Left lobe of liver (tissue), 2 donors: Measurements from ENCODE around the gene CFAP97. TPM values are rescaled to one million over a fixed set of nuclear protein-coding genes. Genes with fewer than 3 reads are reported as not detected.
"Not testable (repeated sequence)": the region's sequence is repeated elsewhere in the genome, so short reads cannot be mapped to it uniquely, and the experiment has no call there.

ENCODE experiments used
- ATAC-seq: fragments of 200-7000 bp; cut with Tn5 transposase; one replicate; pipeline ENCODE4 v1.9.1; 2020; ENCODE audit warnings: mild to moderate bottlenecking, moderate library complexity
- DNase-seq: peaks from one replicate; pipeline ENCODE4 v3.0.0-alpha.2; 2020; ENCODE audit warnings: low spot score
- total RNA-seq: library from RNA; stranded (reverse); gene quantifications from one replicate; pipeline ENCODE4 v1.2.1, GENCODE V29; 2021
- donor health status: DM: no; HTN: no; CAD: no; lungs with moderate emphysema.
- donor health status: DM: no; HTN: yes; CAD: no.

CFAP97 gene
- total RNA-seq, 1 donor from 2014 or later: 11.3 TPM

DNA sequence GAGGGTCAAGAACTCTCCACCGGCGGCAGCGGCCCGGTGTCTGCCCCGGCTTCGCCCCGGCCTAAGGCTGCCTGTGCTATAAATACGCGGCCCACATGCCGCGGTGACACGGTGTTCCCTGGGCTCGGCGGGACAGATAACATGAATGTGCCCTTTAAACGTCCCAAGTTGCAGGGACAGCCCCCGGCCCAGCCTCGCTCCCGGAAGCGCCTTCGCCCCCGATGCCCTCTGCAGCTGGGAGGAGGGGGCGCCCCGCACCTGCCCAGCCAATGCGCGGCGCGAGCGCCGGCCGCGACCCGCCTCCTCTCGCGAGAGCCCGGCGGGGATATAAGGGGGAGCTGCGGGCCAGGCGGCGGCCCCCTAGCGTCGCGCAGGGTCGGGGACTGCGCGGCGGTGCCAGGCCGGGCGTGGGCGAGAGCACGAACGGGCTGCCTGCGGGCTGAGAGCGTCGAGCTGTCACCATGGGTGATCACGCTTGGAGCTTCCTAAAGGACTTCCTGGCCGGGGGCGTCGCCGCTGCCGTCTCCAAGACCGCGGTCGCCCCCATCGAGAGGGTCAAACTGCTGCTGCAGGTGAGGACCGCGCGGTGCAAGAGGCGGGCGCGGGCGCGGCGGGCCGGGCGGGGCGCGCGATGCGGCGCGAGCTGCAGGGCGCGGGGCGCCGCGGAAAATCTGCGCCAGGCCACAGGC lies 60.7 kb downstream of the CFAP97 start, which contains the start of gene SLC25A4:
Gene SLC25A4, plus strand, starts transcription at position 355 of the 689 bp plus-strand sequence. Its CDS starts 107 bp downstream, at position 462.
- DNase-seq (peak; percentile 92), ATAC-seq (peak; percentile 91)

DNA sequence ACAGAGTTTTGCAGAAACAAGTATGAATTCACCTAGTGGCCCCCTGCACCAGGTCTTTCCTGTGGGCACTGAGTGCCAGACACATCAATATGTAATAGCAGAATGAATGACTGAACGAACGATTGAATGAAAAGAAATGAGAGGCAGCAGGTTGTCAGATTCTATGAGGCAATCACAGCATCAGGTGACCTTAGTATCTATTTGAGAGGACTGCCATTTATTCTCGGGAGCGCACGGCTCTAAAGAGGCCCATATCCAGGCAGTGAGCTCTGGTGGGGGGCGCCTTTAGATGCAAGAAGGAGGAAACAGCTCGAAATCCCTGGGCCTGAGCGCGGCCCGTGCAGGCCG lies 61.3 kb downstream of the CFAP97 start:
- no peak for DNase-seq
- peak; percentile 54 for ATAC-seq

DNA sequence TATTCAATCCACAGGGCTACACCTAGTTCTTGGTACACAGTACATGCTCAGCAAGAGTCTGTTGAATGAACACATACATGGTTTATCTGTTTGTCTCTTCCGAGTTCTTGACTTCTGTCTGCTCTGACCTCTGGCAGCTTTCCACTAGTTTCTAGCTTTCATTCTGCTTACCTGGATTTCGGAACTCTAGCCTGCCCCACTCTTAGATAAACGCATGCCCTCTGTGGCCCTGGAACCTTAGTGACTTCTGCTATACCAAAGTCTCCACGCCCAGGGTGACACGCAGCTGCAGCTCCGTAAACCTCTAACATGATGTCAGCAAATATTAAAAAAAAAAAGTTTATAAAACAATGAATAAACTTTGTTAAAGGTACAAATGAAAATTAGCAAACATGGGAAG lies 62.0 kb downstream of the CFAP97 start:
- peak; percentile 42 for ATAC-seq
- DNase-seq: peak; percentile 67

DNA sequence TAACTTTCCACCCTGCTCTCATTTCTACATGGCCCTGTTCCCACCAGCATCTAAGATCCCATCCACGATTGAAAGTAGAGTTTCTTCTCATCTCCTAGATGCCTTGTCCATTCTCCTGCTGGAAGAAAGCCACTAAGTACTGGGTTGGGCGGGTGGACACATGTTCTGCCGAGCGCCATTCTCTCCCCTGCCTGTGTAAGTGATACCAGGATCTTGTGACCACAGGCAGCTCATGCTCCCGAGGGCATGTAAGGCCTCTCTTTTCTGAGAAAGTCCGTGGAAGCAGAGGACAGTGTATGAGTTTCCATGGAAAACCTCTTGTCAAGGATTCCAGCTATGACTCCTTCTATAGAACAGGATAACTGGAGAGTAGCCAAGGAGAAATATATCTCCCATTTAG lies 64.1 kb downstream of the CFAP97 start:
- DNase-seq (no peak), ATAC-seq (no peak)

DNA sequence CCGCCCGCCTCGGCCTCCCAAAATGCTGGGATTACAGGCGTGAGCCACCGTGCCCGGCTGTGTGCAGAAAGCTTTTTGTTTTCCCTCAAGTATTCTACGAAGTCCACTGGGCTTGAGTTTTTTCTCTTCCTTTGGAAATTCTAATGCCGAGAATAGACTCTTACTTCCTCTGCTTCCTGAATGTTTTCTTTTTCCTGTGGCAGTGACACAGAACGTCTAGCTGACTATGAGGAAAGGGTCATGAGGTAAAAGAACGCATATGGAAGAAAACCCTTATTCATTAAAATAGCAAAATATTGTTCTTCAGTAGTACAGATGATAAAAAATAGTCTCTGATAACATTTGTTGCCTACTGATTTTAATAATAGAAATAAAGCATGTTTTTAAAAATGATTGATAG lies 65.6 kb downstream of the CFAP97 start:
- ATAC-seq (no peak), DNase-seq (no peak)

DNA sequence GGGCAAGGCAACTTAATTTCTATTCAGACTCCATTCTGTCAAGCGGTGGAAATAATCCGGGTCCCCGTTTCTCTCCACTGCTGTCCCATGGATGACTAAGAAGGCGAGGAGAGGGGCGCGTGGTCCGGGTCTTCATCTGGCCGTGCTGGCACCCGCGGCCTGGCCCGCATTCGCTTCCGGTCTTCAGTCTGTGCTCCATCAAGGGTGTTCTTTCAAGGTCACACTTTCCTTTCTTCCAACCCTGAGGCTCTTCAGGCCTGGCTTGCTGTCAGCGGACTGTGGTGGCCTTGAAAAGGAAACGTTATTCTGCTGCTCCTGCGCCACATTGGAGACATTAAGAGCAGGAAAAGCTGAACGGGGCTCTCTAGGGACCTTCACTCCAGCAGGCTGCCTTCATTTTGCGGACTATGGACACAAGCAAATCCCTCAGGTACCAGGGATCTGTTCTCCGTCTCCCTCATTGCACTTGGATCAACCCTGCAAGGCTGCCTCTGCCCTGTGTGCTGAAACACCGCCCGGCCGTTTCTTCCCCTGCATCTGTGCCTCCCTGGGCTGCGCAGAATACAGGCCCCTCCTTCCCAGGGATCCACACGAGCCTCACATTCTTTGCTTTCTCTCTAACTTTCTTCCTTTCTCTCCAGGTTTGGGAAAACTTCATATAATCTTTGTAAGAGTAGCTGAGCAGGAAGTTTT lies 66.4 kb downstream of the CFAP97 start:
- DNase-seq (no peak), ATAC-seq (no peak)

DNA sequence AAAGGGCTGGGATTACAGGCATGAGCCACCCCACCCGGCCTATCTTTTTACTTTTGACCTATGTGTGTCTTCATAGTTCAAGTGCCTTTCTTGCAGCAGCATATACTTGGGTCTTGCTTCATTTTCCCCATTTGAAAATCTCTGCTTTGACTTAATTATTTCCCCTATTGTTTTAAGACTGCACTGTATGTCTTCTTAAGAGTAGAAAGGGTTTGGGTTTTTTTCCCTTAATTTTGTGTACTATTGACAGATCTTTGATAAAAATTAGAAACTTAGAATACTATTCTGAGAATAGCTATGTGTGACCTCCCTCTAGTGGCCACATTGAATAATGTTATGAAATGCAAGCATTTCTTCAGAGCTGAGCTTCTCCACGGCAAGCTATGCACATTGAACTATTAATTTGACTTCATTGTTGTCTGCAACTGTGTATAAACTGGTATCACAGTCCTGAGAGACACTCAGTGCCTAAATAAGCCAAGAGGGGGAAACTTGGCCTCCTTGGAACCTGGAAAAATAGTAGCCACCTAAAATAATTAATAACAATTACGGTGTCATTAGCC lies 69.4 kb downstream of the CFAP97 start:
- no peak for DNase-seq
- peak; percentile 95 for ATAC-seq

DNA sequence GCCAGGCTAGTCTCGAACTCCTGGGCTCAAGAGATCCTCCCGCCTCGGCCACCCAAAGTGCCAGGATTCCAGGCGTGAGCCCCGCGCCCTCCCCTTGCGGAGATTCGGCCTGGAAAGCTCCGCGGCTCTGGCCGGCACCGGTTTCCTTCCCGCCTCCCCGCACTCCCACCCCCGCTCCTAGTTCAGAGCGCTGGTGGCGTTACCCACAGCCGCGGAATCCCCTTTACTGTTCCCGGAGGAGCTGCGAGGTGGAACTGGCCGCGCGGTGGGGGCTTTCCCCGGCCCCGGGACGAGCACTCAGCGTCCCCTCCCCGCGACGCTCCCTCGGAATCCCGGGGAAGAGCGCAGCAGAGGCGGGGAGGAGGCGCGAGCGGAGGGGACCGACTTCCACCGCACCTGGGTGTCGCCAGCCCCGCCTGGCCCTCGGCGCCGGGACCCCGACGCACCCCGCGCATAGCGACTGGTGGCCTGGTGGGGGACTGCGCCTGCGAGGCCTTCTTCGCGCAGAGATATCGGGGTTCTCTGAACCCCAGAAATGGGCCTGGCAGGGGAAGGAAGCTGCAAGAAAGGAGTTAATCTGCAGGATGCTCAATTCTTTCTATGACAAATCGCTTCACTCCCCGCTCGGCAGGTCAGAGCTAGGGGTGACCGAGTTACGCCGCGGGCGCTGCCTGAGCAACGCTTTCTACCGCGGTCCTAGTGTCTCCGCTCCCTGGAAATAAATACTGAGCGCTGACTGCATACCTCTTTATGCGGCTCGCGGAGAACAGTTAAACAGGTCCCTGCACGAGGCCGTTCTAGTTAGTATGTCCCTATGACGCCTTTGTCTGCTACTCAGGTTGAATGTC lies 75.3 kb downstream of the CFAP97 start:
- peak; percentile 61 for ATAC-seq
- DNase-seq: no peak

DNA sequence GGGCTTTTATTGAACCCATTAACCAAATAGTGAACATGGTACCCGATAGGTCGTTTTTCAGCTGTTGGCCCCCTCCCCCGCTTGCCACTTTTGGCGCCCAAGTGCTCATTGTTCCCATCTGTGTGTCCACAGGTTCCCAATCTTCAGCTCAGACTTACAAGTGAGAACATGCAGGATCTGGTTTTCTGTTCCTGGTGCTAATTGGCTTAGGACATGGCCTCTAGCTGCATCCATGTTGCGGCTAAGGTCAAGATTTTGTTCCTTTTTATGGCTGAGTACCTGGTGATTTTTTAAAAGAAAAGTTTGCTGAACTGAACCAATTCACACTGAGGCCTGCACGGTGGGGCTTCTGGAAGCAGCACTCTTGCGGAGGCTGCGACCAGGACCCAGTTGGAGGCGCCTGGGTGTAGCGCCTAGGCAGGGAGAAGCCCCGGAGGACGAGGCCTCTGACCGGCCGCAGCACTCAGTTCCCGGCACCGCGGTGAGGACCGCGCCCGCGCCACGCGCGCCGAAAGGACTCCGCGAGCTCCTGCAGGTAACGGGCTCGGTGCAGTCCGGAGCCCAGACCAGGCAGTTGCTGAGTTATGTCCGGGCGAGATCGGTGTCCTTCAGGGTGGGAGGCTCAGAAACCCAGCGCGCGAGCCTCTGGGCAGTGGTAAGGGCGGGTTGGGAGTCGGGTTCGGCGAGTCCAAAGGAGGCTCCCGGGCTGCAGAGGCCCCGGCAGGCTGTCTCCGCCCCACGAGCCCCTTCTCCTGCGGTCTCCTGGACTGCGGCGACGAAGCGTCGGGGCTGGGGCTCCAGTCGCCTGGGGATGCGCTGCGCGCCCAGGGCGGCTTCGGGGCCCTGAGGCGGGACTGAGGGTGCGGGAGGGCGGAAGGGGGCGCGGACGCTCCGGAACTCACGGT lies 76.5 kb downstream of the CFAP97 start:
- ATAC-seq (peak; percentile 77), DNase-seq (no peak)

DNA sequence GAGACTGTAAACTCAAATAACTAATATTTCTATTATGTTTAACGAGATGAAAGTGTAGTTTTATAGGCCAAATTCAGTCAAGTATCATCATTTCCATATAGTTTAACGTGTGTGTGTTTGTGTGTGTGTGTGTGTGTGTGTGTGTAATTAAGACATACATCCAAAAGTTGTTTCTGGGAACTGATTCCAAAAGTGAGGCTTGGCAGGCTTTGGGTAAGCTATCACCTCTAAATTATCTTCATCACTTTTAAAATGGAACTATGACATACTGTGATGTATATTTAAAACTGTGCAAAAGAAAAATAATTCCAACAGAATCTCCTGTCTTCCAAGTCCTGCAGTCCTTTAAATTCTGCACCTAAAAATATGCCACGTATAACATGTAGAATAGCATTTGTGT lies 79.8 kb downstream of the CFAP97 start:
- DNase-seq (no peak), ATAC-seq (no peak)

DNA sequence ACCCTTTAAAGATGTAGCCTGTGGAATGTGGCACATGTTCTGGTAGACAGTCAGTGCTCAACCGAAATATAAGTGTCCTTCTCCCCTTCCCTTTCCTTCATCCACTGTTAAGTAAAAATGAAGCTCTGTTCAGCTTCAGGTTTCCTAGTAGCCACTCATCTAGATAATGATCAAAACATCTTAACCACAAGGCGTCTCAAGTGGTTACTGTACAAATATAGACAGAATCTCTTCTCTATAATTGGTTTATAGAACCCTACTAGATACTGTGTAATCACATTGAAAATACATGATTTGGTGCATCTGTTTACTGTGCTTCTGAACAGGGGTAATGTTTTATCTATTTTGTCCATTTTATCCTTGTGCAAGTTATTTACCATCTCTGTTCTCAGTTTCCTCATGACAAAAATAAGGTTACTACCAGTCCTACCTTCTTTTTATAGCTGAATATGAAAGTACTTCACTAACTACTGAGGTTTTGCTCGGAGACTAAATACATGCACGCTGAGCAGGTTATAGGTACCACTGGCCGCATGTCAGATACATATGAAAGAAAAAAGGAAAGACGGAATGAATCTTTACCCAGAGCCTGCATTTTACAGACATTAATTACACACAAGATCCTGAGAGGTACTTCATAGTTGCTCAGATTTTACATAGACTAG lies 81.0 kb downstream of the CFAP97 start:
- DNase-seq (no peak), ATAC-seq (no peak)

DNA sequence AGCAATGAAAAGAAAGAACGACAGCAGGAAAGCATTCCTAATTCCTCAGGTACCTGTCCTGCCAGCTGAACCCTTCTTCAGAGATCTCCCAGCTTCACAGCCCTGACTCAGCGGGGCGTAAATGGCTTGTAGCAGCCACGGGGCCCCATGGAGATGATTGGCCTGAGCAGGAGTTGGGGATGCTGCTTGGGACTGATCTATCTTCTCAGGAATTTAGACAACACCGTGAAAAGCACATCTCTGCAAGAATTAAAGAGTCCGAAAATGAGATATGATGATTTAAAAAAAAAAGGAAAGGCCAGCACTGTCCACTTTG lies 83.2 kb downstream of the CFAP97 start:
- DNase-seq: no peak
- ATAC-seq: no peak

DNA sequence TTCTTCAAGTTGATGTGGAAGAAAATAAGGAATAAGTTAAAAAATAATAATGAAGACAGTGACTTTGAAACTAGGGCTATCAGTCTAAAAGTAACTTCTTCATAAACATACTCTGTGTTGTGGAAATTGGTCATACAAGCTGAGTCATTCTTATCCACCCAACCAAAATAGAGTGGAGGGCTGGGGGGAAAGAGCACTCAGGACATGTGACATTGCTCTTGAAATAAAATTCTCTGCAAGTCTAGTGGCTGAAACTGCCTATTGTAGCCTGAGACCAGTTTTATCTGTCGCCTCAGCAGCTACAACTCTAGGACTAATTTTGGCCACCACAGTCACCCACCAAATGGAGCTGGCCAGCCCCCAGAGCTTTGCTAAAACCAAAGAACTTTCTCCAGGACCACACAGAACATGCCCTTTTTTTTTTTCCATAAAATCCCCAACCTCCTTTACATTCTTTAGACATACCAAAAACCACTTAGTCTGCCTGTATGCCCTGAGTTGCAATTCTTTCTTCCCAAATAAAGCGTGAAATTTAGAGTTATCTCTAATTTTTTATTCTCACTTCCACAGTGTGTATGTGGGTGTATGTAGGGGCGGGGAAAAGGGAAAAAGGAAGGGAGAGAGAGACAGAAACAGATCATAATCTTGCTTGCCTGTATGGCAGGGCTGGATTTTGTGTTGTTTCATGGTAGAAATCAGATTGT lies 83.7 kb downstream of the CFAP97 start:
- ATAC-seq (no peak), DNase-seq (no peak)

DNA sequence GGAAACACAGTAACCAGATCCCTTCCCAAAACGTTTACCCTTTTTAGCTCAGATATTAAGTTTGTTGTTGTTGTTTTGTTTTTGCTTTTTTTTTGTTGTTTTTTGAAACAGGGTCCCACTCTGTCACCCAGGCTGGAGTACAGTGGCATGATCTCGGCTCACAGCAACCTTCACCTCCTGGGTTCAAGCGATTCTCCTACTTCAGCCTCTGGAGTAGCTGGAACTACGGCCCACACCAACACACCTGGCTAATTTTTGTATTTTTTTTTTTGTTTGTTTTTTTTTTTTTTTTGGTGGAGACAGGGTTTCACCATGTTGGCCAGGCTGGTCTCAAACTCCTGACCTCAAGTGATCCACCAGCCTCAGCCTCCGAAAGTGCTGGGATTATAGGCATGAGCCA lies 84.3 kb downstream of the CFAP97 start:
- not testable (repeated sequence) for DNase-seq, ATAC-seq

DNA sequence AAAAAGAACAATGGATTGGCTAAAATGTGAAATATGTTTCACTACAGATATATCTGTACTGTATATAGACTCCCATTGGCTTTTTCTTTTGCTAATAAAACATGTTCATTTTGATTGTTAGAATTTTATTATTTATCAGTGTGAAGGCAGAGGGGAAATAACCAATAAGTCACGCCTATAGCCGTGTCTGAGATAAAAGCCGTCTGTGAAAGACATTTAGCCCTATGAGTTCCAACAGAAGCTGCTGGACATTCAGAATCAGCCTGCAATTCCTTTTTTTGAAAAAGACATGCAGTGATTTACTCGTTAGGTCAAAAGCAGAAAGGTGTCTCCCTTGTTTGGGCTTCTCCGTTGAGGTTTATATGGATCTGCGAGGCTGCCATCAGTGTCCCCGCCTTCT lies 84.9 kb downstream of the CFAP97 start:
- DNase-seq: no peak
- no peak for ATAC-seq

DNA sequence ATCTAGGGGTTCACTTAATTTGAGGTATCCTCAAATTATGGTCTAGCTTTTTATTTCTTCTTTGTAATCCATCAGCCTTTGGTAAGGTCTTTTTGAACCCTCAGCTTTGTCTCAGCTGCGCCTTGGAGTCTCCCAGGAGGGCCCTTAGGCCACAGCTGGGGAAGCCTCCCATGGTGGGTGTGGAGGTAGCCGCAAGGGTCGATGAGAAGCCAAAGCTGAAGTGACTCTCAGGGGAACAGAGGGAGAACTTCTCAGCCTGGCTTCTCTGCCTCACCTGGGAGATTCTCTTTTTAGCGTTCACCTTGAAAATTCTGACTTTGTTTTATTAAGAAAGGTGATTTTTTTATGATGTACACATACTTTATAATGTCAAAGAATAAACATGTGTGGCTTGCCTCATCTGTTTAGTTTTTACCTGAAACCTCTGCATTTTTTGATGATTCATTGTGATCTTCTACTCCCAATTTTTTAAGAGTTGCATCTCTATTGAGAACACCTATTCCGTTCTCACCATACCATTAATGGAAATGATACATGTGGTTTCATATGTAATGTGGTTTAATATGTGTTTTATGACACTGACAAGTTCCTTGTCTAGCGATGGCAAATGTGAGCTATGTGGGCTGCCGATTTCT lies 86.4 kb downstream of the CFAP97 start:
- DNase-seq: no peak
- no peak for ATAC-seq

DNA sequence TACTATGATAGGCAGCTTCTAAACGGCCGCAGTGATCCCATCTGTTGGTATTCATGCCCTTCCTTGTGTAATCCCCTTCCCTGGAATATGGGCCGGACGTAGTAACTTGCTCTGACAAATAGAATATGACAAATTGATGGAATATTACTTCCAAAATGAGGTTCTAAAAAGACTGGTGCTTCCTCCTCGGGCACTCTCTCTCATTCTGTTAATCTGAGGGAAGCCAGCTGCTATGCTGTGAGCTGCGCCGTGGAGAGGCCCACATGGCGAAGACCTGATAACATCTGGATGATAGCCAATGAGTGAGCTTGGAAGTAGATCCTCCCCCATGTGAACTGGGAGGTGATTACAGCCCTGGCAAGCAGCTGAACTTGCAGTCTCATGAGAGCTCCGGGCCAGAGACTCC lies 88.0 kb downstream of the CFAP97 start:
- DNase-seq: peak; percentile 83
- peak; percentile 97 for ATAC-seq

DNA sequence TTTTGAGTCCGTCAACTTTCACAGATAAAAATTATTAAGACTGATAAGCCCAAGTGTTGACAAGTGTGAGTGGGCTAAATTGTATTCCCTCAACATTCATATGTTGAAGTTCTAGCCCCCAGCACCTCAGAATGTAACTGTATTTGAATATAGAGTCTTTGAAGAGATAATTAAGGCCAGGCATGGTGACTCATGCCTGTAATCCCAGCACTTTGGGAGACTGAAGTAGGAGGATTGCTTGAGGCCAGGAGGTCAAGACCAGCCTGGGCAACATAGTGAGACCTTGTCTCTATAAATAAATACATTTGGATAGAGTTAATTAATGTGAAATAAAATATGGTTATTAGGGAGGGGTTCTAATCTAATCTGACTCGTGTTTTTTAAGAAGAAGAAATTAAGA lies 90.5 kb downstream of the CFAP97 start:
- no peak for DNase-seq
- no peak for ATAC-seq

DNA sequence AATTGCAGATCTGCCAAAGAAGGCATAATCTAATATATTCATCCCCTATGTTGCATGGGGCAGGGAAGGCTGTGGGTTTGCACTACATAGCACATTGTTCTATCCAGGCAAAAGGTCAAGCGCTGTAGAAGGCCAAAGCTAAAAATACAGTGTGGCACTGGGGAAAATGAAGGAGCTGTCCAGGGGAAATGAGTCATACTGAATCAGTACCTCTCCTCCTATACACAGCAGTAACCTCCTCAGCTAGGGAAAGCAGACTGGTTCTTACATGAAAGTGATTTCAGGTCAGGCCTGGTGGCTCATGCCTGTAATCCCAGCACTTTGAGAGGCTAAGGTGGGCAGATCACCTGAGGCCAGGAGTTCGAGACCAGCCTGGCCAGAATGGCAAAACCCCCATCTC lies 91.7 kb downstream of the CFAP97 start:
- no peak for DNase-seq
- ATAC-seq: peak; percentile 32
